Right ventricle myocardium superior (tissue), 1 donor: ENCODE data around the gene SMYD3. TPM values are rescaled to one million over a fixed set of nuclear protein-coding genes. Genes with fewer than 3 reads are reported as not detected.
"Not testable (repeated sequence)": the region's sequence is repeated elsewhere in the genome, so short reads cannot be mapped to it uniquely, and the experiment has no call there.

ENCODE experiments used
- ATAC-seq: fragments of 200-7000 bp; cut with Tn5 transposase; one replicate; pipeline ENCODE4 v1.9.1; 2020; ENCODE audit warnings: mild to moderate bottlenecking; ENCODE audit not compliant: poor library complexity
- DNase-seq: peaks from one replicate; pipeline ENCODE4 v3.0.0-alpha.2; 2020
- intact Hi-C: fragments of 100-400 bp; cut with DNase I; formaldehyde crosslinking; loops from one replicate; pipeline ENCODE4 v1.11.2; 2022
- total RNA-seq: library from RNA; stranded (reverse); fragmentation: NEBNext Ultra II Directional; extraction: Animal tissue kit (Norgen Biotek cat#: 25700); gene quantifications from one replicate; pipeline ENCODE4 v1.2.1, GENCODE V29; 2021
- donor health status: DM: no; HTN: yes; CAD: no; lungs with severe emphysema.

SMYD3 gene
- total RNA-seq, 1 donor from 2014 or later: 9.4 TPM

DNA sequence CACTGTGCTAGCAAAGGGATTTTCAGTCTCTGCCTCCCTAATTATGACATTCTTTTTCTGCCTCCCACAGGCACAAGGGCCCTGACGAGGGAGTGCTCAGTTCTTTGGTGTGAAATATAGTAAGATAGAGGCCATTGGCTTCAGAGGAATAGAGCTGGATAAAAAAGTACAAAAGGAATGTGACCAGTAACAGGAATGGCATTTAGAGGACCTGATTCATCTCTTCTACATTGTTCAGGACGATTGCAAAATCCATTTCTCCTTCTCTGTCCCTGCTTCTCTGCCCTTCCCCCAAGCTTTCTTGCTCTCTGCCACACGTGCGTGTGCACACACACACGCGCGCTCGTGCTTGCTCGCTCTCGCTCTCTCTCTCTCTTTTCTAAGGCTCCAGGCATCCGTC lies 684.1 kb downstream of the SMYD3 start:
- no peak for ATAC-seq

DNA sequence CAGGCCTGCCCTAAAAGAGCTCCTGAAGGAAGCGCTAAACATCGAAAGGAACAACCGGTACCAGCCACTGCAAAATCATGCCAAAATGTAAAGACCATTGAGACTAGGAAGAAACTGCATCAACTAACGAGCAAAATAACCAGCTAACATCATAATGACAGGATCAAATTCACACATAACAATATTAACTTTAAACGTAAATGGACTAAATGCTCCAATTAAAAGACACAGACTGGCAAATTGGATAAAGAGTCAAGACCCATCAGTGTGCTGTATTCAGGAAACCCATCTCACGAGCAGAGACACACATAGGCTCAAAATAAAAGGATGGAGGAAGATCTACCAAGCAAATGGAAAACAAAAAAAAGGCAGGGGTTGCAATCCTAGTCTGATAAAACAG lies 688.7 kb downstream of the SMYD3 start:
- DNase-seq, ATAC-seq, intact Hi-C loops: not testable (repeated sequence)

More for the DNA sequence above, 684.1 kb downstream of the SMYD3 start:
- intact Hi-C loops: no loop called here
- no peak for DNase-seq

- ATAC-seq, DNase-seq, intact Hi-C loops: not testable (repeated sequence)
Observed at GRCh38 chr1:245816496-245816895, 690.6 kb downstream of the SMYD3 start.

DNA sequence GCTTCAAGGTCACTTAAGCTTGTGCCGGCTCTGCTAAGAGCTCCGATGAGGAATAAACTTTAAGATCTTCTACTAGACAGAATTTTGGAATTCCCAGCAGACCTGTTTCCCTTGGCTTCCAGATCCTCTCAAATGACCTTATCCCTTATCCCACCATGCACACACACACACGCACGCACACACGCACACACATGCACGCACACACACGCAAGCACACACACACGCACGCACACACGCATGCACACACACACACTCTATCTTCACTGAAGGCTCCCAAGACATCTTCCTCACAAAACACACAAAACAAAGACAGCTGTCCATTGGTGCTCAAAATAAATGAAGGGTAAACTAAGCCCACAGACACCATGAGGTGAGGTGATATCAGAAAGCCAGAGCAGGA lies 692.4 kb downstream of the SMYD3 start:
- DNase-seq (no peak), ATAC-seq (no peak)
- intact Hi-C loops: no loop called here

DNA sequence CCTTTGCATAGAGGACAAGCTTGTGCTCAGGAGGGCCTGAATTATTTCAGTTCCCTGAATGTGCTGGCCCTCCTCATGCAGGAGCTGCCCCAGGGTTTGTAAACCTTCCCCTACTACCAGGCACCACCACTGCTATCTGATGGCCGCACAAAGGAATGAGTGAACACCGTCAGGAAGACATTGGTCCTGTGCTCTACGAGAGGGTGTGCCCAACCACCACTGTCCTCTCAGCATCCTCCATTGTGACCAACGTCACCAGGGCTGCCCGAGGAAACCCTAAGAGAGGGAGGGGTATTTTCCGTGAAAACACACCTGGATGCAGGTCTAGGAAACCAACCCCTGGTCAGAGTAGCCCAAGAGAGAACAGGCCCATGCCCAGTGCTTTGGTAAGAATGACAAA lies 694.8 kb downstream of the SMYD3 start:
- no peak for ATAC-seq
- intact Hi-C loops: no loop called here
- no peak for DNase-seq

DNA sequence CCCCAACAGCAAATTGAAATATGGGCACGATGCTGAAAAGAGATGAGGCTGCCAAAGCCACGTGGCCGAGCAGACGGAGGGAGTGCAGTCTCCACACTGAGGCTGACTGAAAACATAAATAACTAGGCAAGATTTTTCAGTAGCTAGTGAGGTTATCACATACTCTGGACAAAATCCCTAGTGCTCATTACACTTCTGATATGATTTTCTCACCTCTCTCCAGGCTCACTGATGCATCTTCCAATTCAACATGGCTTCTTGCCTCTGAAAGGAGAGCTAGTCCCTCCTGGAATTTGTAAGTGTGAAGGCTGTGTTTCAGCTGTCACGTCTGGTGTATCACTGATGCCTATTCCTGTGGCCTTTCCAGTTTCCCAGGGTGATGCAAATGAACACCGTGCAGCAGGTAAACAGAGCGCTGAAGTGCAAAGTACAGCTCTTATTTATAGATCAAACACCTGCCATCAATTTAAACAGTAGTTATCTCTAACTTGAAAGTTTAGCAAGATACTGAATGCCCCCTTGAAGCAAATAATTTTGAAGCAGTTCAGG lies 696.2 kb downstream of the SMYD3 start:
- intact Hi-C loops: no loop called here
- ATAC-seq (no peak), DNase-seq (no peak)

DNA sequence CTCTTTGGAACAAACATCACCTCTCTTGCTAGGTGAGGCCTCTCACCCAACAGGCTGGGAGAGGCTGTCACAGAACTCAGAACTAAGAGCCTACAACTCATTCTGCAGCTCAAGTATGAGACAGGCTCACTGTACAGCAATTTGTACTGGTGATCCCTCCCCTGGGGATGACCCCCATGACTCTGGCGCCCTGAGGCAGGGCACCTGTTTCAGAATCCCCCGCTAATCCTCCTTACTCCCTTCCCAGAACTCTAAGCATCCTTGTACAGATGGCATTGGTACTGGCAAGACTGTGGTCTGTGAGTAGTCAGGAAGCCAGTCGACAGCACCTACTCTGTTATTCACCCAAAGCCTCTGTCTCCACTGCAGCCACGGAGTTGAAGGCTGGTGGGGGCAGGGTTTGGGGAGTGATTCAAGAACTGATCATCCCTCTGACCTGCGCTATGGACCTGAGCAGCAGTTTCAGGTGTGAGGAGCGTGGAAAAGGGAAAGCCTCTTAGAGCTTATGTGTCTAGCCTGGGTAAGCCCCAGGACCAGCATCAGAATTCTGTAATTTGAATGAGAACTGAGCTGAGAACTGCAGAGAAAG lies 696.8 kb downstream of the SMYD3 start:
- ATAC-seq (no peak), DNase-seq (no peak)
- intact Hi-C loops: no loop called here

DNA sequence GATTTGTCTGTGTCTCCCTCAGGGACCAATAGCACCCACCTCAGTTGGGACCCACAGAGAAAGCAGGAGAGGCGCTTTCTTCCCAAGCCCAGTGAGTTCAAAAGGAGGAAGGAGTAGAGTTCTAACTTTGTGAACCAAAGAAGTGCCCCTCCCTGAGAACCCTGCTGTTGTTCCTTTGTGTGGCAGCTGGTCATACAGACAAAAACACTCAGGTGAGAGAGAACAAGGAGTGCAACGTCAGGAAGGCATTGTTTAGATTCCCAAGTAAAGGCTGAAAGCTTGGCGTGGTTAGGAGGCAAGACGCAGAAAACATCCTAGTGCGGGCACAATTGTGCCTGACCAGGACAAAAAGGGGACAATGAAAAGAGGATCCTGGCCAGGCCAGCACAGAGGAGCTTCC lies 697.7 kb downstream of the SMYD3 start:
- DNase-seq (no peak), ATAC-seq (no peak)
- intact Hi-C loops: no loop called here

DNA sequence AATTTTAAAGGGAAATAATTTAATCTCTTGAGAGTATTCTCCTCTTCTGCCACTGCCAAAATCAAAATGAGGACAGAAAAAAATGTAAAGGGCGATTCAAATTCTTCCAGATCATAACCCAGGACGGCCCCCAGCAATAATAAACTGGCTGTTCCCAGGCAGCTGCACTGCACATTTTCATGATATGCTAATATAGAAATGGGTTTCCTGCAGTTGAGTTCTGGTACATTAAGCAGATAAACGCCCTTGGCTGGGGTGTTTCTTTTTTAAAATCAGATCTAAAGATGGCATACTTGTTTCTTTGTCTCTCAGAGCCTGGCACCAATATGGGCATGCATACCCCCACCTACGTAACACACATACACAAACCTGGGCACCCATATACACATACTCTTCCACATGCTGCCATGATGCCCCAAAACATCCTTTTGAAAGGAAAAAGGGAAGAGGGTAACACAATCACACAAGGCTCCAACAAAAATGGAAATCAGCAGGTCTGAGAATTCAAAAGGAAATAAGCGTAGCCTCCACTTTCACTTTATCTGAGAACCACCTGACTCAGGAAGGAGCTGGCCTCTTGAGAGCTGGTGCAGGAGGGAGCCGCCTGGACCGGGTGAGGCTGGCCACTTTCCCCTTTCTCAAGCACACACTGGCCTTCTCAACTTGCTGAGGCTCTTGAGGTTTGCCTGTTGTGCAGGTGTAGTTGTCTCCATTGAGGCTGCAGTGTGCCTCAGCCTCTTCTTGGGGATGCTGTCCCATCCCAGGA lies 698.9 kb downstream of the SMYD3 start:
- ATAC-seq (no peak), DNase-seq (no peak)
- intact Hi-C loops: no loop called here

- ATAC-seq: no peak
- intact Hi-C loops: no loop called here
Observed at GRCh38 chr1:245807306-245807705, 699.8 kb downstream of the SMYD3 start.

GRCh38 chr1:245805532-245805931 lies 701.5 kb downstream of the SMYD3 start:
- intact Hi-C loops: no loop called here
- DNase-seq (no peak), ATAC-seq (no peak)

More at GRCh38 chr1:245807306-245807705, 699.8 kb downstream of the SMYD3 start:
- DNase-seq: no peak

DNA sequence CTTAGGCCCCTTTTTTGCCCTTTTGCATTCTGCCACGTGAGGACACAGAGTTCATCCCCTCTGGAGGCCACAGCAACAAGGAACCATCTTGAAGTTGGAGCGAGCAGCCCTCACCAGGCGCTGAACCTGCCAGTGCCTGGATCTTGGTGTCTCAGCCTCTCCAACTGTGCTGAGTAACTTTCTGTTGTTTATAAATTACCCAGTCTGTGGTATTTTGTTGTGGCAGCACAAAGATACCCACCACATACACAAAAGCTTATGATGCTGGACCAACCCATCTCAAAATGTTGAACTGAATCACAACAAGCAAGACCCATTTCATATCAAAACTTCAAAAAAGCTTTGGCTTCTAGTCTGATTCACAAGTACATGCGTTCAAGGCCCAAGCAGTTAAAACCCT lies 702.4 kb downstream of the SMYD3 start:
- DNase-seq: no peak
- ATAC-seq: no peak
- intact Hi-C loops: no loop called here

DNA sequence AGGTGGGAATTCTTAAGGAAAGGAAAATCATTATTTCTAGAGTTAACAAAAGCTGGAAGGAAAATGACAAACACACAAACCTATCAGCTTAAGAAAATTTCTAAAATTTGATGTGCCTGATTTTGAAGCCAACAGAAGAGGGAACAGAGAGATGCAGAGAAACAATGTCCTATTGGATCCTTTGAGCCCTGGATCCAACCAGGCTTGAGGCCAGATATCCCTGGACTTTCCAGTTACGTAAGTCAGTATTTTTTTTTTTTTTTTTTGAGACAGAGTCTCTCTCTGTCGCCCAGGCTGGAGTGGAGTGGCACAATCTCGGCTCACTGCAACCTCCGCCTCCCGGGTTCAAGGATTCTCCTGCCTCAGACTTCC lies 703.4 kb downstream of the SMYD3 start:
- ATAC-seq (no peak), DNase-seq (no peak)
- intact Hi-C loops: no loop called here

GRCh38 chr1:245802941-245803665 lies 704.0 kb downstream of the SMYD3 start:
- no peak for ATAC-seq
- intact Hi-C loops: no loop called here

GRCh38 chr1:245800901-245801605 lies 706.0 kb downstream of the SMYD3 start:
- intact Hi-C loops: no loop called here
- ATAC-seq (no peak), DNase-seq (no peak)

More at GRCh38 chr1:245802941-245803665, 704.0 kb downstream of the SMYD3 start:
- DNase-seq: no peak

DNA sequence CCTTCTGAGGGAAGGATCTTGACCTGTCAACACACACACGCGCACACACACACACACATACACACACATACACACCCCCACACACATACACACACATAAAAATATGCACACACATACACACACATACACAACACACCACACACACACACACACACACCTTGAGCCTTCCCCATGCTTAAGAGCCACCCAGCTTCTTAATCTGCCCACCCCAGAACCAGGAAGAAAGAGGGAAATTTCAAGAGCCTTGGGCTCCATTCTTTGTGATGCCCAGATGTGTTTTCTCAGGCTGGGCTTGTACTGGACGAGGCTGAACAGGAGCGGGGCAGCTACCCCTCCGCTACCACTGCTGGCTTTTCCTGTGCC lies 708.7 kb downstream of the SMYD3 start:
- intact Hi-C loops: no loop called here
- no peak for ATAC-seq

GRCh38 chr1:245797592-245798348 lies 709.3 kb downstream of the SMYD3 start:
- no peak for DNase-seq
- intact Hi-C loops: no loop called here
- ATAC-seq: no peak

More for the DNA sequence above, 708.7 kb downstream of the SMYD3 start:
- no peak for DNase-seq
